ENCODE measurements around the gene HOXD11. TPM values are rescaled to one million over a fixed set of nuclear protein-coding genes. Genes with fewer than 3 reads are reported as not detected.

HOXD11 gene
- total RNA-seq, 1 donor, result not detected

- Histone ChIP-seq H2AFZ (ENCODE audit: low read length) (no peak overlapping the region), H3K9me3 (ENCODE audit: low read depth, low read length) (no peaks in the 10 kb centered on the region), H4K20me1 (ENCODE audit: insufficient read depth, low read length) (peaks cover 3% of the 10 kb centered on the region), H3K4me2 (ENCODE audit: insufficient read depth, low read length) (no peak overlapping the region), H3K27ac (ENCODE audit: low read depth, low read length) (no peak overlapping the region), H3K36me3 (ENCODE audit: insufficient read depth, low read length) (no peaks in the 10 kb centered on the region), H3K4me1 (ENCODE audit: insufficient read depth, low read length) (peaks cover 12% of the 10 kb centered on the region), H3K79me2 (ENCODE audit: insufficient read depth, low read length) (no peaks in the 10 kb centered on the region), H3K4me3 (ENCODE audit: insufficient read depth, low read length) (no peak overlapping the region), H3K27me3 (ENCODE audit: insufficient read depth, low read length) (peaks cover 99% of the 10 kb centered on the region)
- no peak for TF ChIP-seq CTCF (IDR thresholded peaks at IDR 0.05; ENCODE audit: extremely low read depth, low read depth, low read length)
- DNase-seq (ENCODE audit: insufficient read length, low spot score, missing footprints), result no peak
Observed at GRCh38 chr2:176100547-176101140, 6.4 kb upstream of the HOXD11 start.

DNA sequence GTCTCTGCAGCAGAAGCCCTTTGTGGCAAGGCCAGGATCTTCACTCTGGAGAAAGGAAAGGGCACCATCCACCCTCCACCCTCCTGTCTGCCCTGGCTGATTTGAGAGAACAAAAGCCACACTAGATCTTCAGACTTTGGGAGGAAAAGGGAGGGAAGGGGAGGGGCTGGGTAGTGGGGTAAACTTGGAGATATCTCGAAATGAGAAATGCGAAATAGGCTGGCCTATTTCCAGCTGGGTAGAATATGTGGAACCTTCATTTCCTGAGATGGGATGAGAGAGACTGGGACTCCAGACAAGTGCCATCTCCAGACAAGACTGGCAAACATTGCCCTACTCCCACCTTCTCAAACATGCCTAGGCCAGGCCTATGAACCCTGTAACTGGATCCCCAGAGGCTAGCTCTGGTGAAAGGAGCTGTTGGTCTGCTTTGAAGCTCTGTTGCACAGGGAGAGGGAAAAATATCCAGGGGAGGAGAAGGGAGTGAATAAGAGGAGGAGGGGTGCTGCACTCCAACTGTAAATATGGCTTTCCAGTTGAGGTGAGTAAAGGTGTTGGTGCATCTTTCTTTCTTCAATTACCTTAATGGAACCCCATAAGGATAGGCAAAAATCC lies 5.8 kb upstream of the HOXD11 start:
- H3K4me1 ChIP-seq (ENCODE audit: insufficient read depth, low read length), result peaks cover 12% of the 10 kb centered on the region
- no peaks in the 10 kb centered on the region for H3K9me3 ChIP-seq (ENCODE audit: low read depth, low read length)
- H3K27ac ChIP-seq (ENCODE audit: low read depth, low read length), result no peak overlapping the region
- no peak for DNase-seq (ENCODE audit: insufficient read length, low spot score, missing footprints)
- H3K4me2 ChIP-seq (ENCODE audit: insufficient read depth, low read length), result no peak overlapping the region
- no peak overlapping the region for H2AFZ ChIP-seq (ENCODE audit: low read length)
- TF ChIP-seq CTCF (IDR thresholded peaks at IDR 0.05; ENCODE audit: extremely low read depth, low read depth, low read length), result no peak
- no peaks in the 10 kb centered on the region for H3K79me2 ChIP-seq (ENCODE audit: insufficient read depth, low read length)
- H4K20me1 ChIP-seq (ENCODE audit: insufficient read depth, low read length), result peaks cover 3% of the 10 kb centered on the region
- no peaks in the 10 kb centered on the region for H3K36me3 ChIP-seq (ENCODE audit: insufficient read depth, low read length)
- peaks cover 99% of the 10 kb centered on the region for H3K27me3 ChIP-seq (ENCODE audit: insufficient read depth, low read length)
- H3K4me3 ChIP-seq (ENCODE audit: insufficient read depth, low read length), result no peak overlapping the region

GRCh38 chr2:176101842-176102241 lies 5.2 kb upstream of the HOXD11 start:
- Histone ChIP-seq H3K4me3 (ENCODE audit: insufficient read depth, low read length) (no peak overlapping the region), H3K4me2 (ENCODE audit: insufficient read depth, low read length) (no peak overlapping the region), H3K9me3 (ENCODE audit: low read depth, low read length) (no peaks in the 10 kb centered on the region), H3K79me2 (ENCODE audit: insufficient read depth, low read length) (no peaks in the 10 kb centered on the region), H2AFZ (ENCODE audit: low read length) (no peak overlapping the region), H3K27ac (ENCODE audit: low read depth, low read length) (no peak overlapping the region), H3K36me3 (ENCODE audit: insufficient read depth, low read length) (no peaks in the 10 kb centered on the region), H3K4me1 (ENCODE audit: insufficient read depth, low read length) (peaks cover 12% of the 10 kb centered on the region), H4K20me1 (ENCODE audit: insufficient read depth, low read length) (peaks cover 3% of the 10 kb centered on the region), H3K27me3 (ENCODE audit: insufficient read depth, low read length) (peaks cover 99% of the 10 kb centered on the region)
- no peak for TF ChIP-seq CTCF (IDR thresholded peaks at IDR 0.05; ENCODE audit: extremely low read depth, low read depth, low read length)
- no peak for DNase-seq (ENCODE audit: insufficient read length, low spot score, missing footprints)

- Histone ChIP-seq H2AFZ (ENCODE audit: low read length) (no peak overlapping the region), H3K4me1 (ENCODE audit: insufficient read depth, low read length) (peaks cover 8% of the 10 kb centered on the region), H3K36me3 (ENCODE audit: insufficient read depth, low read length) (no peaks in the 10 kb centered on the region), H4K20me1 (ENCODE audit: insufficient read depth, low read length) (peaks cover 3% of the 10 kb centered on the region), H3K4me2 (ENCODE audit: insufficient read depth, low read length) (no peak overlapping the region), H3K4me3 (ENCODE audit: insufficient read depth, low read length) (no peak overlapping the region), H3K79me2 (ENCODE audit: insufficient read depth, low read length) (no peaks in the 10 kb centered on the region), H3K9me3 (ENCODE audit: low read depth, low read length) (no peaks in the 10 kb centered on the region), H3K27ac (ENCODE audit: low read depth, low read length) (no peak overlapping the region), H3K27me3 (ENCODE audit: insufficient read depth, low read length) (peaks cover 99% of the 10 kb centered on the region)
- TF ChIP-seq CTCF (IDR thresholded peaks at IDR 0.05; ENCODE audit: extremely low read depth, low read depth, low read length), result no peak
- no peak for DNase-seq (ENCODE audit: insufficient read length, low spot score, missing footprints)
Observed at GRCh38 chr2:176102309-176102866, 4.7 kb upstream of the HOXD11 start.
